B cell (primary cell): Measurements from ENCODE around the gene SGF29.

Source experiments
- CTCF ChIP-seq: fragments of 200-600 bp; IDR thresholded peaks from one replicate; pipeline ENCODE4 v1.8.0; 2022; ENCODE audit warnings: antibody characterized with exemption, mild to moderate bottlenecking
- EZH2 ChIP-seq: IDR thresholded peaks from 2 replicates; pipeline ENCODE4 v1.6.1; 2012; ENCODE audit warnings: borderline replicate concordance, low read depth, mild to moderate bottlenecking, moderate library complexity, low read length; ENCODE audit not compliant: insufficient read depth, poor library complexity, severe bottlenecking

DNA sequence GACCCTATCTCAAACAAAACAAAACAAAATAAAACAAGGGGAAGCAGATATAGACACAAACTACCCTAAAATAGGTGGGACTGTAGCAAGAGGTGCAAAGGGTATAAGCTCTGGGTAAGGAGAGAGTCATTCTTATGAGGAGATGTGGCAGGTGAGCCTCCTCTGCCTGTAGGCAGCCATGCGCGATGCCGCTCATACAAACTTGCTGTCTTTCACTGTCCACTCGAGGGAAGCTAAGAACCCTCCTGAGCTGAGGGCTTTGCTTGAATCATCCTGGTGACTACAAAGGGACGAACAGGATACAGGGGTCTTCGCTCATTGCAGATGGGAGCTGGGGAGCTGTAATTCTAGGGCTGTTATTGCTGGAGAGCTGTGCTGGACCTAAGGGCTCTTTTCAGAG, 32.3 kb upstream of the SGF29 start:
- no peak for TF ChIP-seq CTCF
- no peak for TF ChIP-seq EZH2
